ENCODE results near the gene ABCA2.

DNA sequence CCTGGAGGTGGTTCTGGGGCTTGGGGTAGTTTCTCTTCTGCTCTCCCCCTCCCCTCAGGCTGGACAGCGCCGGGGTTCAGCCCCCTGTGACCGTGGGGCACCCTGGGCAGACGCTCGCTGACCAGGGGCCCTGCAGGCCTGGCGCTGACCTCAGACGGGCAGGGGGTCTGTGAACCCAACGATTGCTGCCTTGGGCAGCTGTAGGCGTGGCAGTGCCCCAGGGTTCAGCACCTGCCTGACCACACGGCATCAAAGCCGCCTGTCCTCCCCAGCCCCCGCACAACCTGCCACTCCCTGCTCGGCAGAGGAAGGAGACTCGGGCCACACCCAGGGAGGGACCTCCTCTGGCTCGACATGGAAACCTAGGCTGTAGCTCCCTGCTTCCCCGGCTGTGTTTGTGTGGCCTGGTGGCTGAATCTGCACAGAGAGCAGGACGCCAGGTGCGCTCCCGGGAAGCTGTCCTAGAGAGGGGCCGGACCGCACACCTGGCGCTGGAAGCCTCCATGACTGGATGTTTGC is 63.8 kb downstream of the ABCA2 start:
- TF ChIP-seq CTCF (IDR thresholded peaks at IDR 0.05; ENCODE audit: insufficient read depth, low read length, poor library complexity, severe bottlenecking) (no peak), EZH2phosphoT487 (conservative IDR thresholded peaks at IDR 0.05; ENCODE audit: low read length) (no peak)
